SK-MEL-5 (cell line): ENCODE results near the gene LRRC3B. TPM values are rescaled to one million over a fixed set of nuclear protein-coding genes. Genes with fewer than 3 reads are reported as not detected.

Experiments
- DNase-seq: peaks from one replicate; pipeline ENCODE4 v3.0.0-alpha.2; 2016; ENCODE audit warnings: low read depth, low spot score
- in situ Hi-C: cut with HindIII; loops from 2 replicates; pipeline ENCODE4 v1.10.0; 2016; ENCODE audit warnings: low sequenced_read_pairs, high pct_unique_total_duplicates, low pct_unique_long_range_greater_than_20kb
- total RNA-seq: library from RNA; depleted of rRNA; stranded (reverse); fragments of >200 nt; shearing (Covaris generic); gene quantifications from 2 replicates; pipeline ENCODE4 v1.2.3, GENCODE V29; 2014

LRRC3B gene
- total RNA-seq, 1 experiment from 2014 or later = not detected

GRCh38 chr3:26753095-26753494 is 130.5 kb downstream of the LRRC3B start:
- DNase-seq = no peak
- in situ Hi-C loops = no loop called here

DNA sequence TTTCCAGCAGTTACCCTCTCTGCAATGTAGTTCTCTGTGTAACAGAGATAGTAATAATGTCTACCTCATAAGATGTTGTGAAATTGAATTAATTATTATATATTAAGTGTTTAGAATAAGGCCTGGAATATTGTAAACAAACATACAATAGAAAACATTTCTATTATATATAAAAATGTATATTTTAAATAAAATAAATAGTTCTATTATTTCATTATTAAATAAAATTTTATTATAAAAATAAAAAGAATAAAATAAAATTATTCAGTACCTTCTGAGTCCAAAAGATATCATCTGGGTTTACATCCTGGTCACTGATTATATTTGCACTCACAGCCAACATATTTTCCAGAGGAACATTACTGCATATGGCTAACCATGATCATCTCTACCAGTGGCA is 135.4 kb downstream of the LRRC3B start:
- in situ Hi-C loops = no loop called here
- no peak for DNase-seq
